IPS-15b (cell line): ENCODE data around the gene HOXB5.

Source experiments
- H3K27me3 ChIP-seq: one replicate; pipeline ENCODE4 v1.6.1; 2013; ENCODE audit warnings: low read length; ENCODE audit not compliant: control insufficient read depth, insufficient read depth
- H3K36me3 ChIP-seq: one replicate; pipeline ENCODE4 v1.6.1; 2013; ENCODE audit warnings: low read length; ENCODE audit not compliant: control insufficient read depth, insufficient read depth
- H3K4me1 ChIP-seq: one replicate; pipeline ENCODE4 v1.6.1; 2013; ENCODE audit warnings: mild to moderate bottlenecking, low read length; ENCODE audit not compliant: control insufficient read depth, insufficient read depth
- H3K4me3 ChIP-seq: one replicate; pipeline ENCODE4 v1.5.1; 2013; ENCODE audit warnings: low read depth, low read length
- H3K9ac ChIP-seq: one replicate; pipeline ENCODE4 v1.6.1; 2013; ENCODE audit warnings: low read depth, mild to moderate bottlenecking, low read length
- H3K9me3 ChIP-seq: one replicate; pipeline ENCODE4 v1.6.1; 2013; ENCODE audit warnings: mild to moderate bottlenecking, low read length; ENCODE audit not compliant: control insufficient read depth, insufficient read depth

Gene HOXB5

GRCh38 chr17:48595278-48595999 is 1.9 kb upstream of the HOXB5 start:
- no peaks in the 10 kb centered on the region for H3K9me3 ChIP-seq
- H3K4me3 ChIP-seq: peak overlapping the region; percentile 39
- H3K27me3 ChIP-seq: peaks cover 100% of the 10 kb centered on the region
- no peak overlapping the region for H3K9ac ChIP-seq
- H3K36me3 ChIP-seq: no peaks in the 10 kb centered on the region
- H3K4me1 ChIP-seq: peaks cover 5% of the 10 kb centered on the region

GRCh38 chr17:48594538-48595277 is 1.1 kb upstream of the HOXB5 start:
- Histone ChIP-seq H3K27me3 (peaks cover 100% of the 10 kb centered on the region), H3K4me3 (peak overlapping the region; percentile 39), H3K4me1 (peaks cover 5% of the 10 kb centered on the region), H3K9ac (no peak overlapping the region), H3K36me3 (no peaks in the 10 kb centered on the region), H3K9me3 (no peaks in the 10 kb centered on the region)

- H3K9me3 ChIP-seq: no peaks in the 10 kb centered on the region
- no peaks in the 10 kb centered on the region for H3K36me3 ChIP-seq
- peaks cover 100% of the 10 kb centered on the region for H3K27me3 ChIP-seq
- H3K4me3 ChIP-seq: peak overlapping the region; percentile 39
- H3K4me1 ChIP-seq: peaks cover 5% of the 10 kb centered on the region
- no peak overlapping the region for H3K9ac ChIP-seq
Observed at GRCh38 chr17:48593840-48594537, 410 bp upstream of the HOXB5 start.

- H3K36me3 ChIP-seq: no peaks in the 10 kb centered on the region
- H3K4me1 ChIP-seq: peaks cover 5% of the 10 kb centered on the region
- no peaks in the 10 kb centered on the region for H3K9me3 ChIP-seq
- no peak overlapping the region for H3K4me3 ChIP-seq
- peaks cover 100% of the 10 kb centered on the region for H3K27me3 ChIP-seq
- no peak overlapping the region for H3K9ac ChIP-seq
Observed at GRCh38 chr17:48592577-48592976, 1.0 kb downstream of the HOXB5 start.

GRCh38 chr17:48592057-48592514 is 1.5 kb downstream of the HOXB5 start:
- Histone ChIP-seq H3K4me1 (peaks cover 5% of the 10 kb centered on the region), H3K27me3 (peaks cover 100% of the 10 kb centered on the region), H3K36me3 (no peaks in the 10 kb centered on the region), H3K9me3 (no peaks in the 10 kb centered on the region), H3K9ac (no peak overlapping the region), H3K4me3 (no peak overlapping the region)

- H3K9me3 ChIP-seq: no peaks in the 10 kb centered on the region
- H3K27me3 ChIP-seq: peaks cover 100% of the 10 kb centered on the region
- H3K36me3 ChIP-seq: no peaks in the 10 kb centered on the region
- no peak overlapping the region for H3K4me3 ChIP-seq
- H3K9ac ChIP-seq: no peak overlapping the region
- peaks cover 5% of the 10 kb centered on the region for H3K4me1 ChIP-seq
Observed at GRCh38 chr17:48591255-48592056, 2.1 kb downstream of the HOXB5 start.

GRCh38 chr17:48590607-48591161 is 2.9 kb downstream of the HOXB5 start:
- H3K27me3 ChIP-seq: peaks cover 100% of the 10 kb centered on the region
- H3K4me3 ChIP-seq: no peak overlapping the region
- peaks cover 7% of the 10 kb centered on the region for H3K4me1 ChIP-seq
- no peak overlapping the region for H3K9ac ChIP-seq
- H3K36me3 ChIP-seq: no peaks in the 10 kb centered on the region
- H3K9me3 ChIP-seq: no peaks in the 10 kb centered on the region

GRCh38 chr17:48589831-48590606 is 3.6 kb downstream of the HOXB5 start, which contains the start of gene HOXB3:
TSS of gene HOXB3 (minus strand) at chr17:48590241. CDS start at chr17:48552474, 37,767 bp downstream.
- peak within 1 kb of the TSS; percentile 22 for H3K4me3 ChIP-seq
- H3K27me3 ChIP-seq: peaks cover 100% of the 10 kb centered on the region
- no peak within 1 kb of the TSS for H3K9ac ChIP-seq
- peaks cover 7% of the 10 kb centered on the region for H3K4me1 ChIP-seq
- no peaks in the 10 kb centered on the region for H3K36me3 ChIP-seq
- no peaks in the 10 kb centered on the region for H3K9me3 ChIP-seq

GRCh38 chr17:48589060-48589830 is 4.3 kb downstream of the HOXB5 start:
- H3K36me3 ChIP-seq: no peaks in the 10 kb centered on the region
- no peak overlapping the region for H3K9ac ChIP-seq
- peak overlapping the region; percentile 22 for H3K4me3 ChIP-seq
- peaks cover 2% of the 10 kb centered on the region for H3K4me1 ChIP-seq
- peaks cover 100% of the 10 kb centered on the region for H3K27me3 ChIP-seq
- H3K9me3 ChIP-seq: no peaks in the 10 kb centered on the region

GRCh38 chr17:48588528-48588927 is 5.1 kb downstream of the HOXB5 start:
- Histone ChIP-seq H3K27me3 (peaks cover 100% of the 10 kb centered on the region), H3K4me3 (peak overlapping the region; percentile 18), H3K4me1 (peaks cover 2% of the 10 kb centered on the region), H3K9ac (no peak overlapping the region), H3K9me3 (no peaks in the 10 kb centered on the region), H3K36me3 (no peaks in the 10 kb centered on the region)
